ENCODE data around the gene SLCO1B1. TPM values are rescaled to one million over a fixed set of nuclear protein-coding genes. Genes with fewer than 3 reads are reported as not detected.

The SLCO1B1 gene
- polyA plus RNA-seq, 1 donor (not counting 4 experiments of a cell fraction or from before 2014, with no cell fraction given): not detected

- Histone ChIP-seq H3K9me1 (ENCODE audit: control insufficient read depth, extremely low read depth, insufficient read depth, low read length) (no peaks in the 10 kb centered on the region), H2AFZ (ENCODE audit: control insufficient read depth, low read length) (no peak overlapping the region), H3K27ac (ENCODE audit: control insufficient read depth, insufficient read depth, low read length) (no peak overlapping the region), H3K4me1 (ENCODE audit: control insufficient read depth, extremely low read depth, insufficient read depth, low read length) (no peaks in the 10 kb centered on the region), H3K4me2 (ENCODE audit: control insufficient read depth, extremely low read depth, insufficient read depth, low read depth, low read length) (no peak overlapping the region), H3K36me3 (ENCODE audit: control insufficient read depth in 2 of 2, extremely low read depth in 1 of 2, insufficient read depth in 2 of 2, low read length in 2 of 2) (no peaks in the 10 kb centered on the region), H3K27me3 (ENCODE audit: control insufficient read depth, extremely low read depth, insufficient read depth, low read length) (no peaks in the 10 kb centered on the region), H3K9ac (ENCODE audit: control insufficient read depth, extremely low read depth, insufficient read depth, low read length) (no peak overlapping the region), H3K9me3 (ENCODE audit: control insufficient read depth, low read depth, low read length) (no peaks in the 10 kb centered on the region), H3K4me3 (ENCODE audit: control insufficient read depth in 2 of 3, extremely low read depth in 1 of 3, insufficient read depth in 2 of 3, low read depth in 1 of 3, low read length in 3 of 3) (no peak overlapping the region), H4K20me1 (ENCODE audit: control insufficient read depth, extremely low read depth, insufficient read depth, low read length) (no peaks in the 10 kb centered on the region), H3K79me2 (ENCODE audit: control insufficient read depth, insufficient read depth, low read length) (no peaks in the 10 kb centered on the region)
- no peak for FAIRE-seq
- dilution Hi-C loops (cut with MboI; ENCODE audit: extremely low pct_ligation_motif_present, low sequenced_read_pairs): no loop called here
- TF ChIP-seq CTCF (optimal IDR thresholded peaks at IDR 0.05 in 1 of 3, IDR thresholded peaks at IDR 0.05 in 1 of 3, conservative IDR thresholded peaks at IDR 0.05 in 1 of 3; ENCODE audit: extremely low read depth in 1 of 3, insufficient read depth in 2 of 3, low read length in 3 of 3) (no peak), EZH2 (IDR thresholded peaks at IDR 0.05; ENCODE audit: low read length) (no peak)
- DNase-seq (ENCODE audit: low read depth, low spot score): no peak
Measured at GRCh38 chr12:21111732-21112131, 19.3 kb upstream of the SLCO1B1 start.

- H3K79me2 ChIP-seq (ENCODE audit: control insufficient read depth, insufficient read depth, low read length): no peaks in the 10 kb centered on the region
- no peak overlapping the region for H3K4me3 ChIP-seq (ENCODE audit: control insufficient read depth in 2 of 3, extremely low read depth in 1 of 3, insufficient read depth in 2 of 3, low read depth in 1 of 3, low read length in 3 of 3)
- TF ChIP-seq EZH2 (IDR thresholded peaks at IDR 0.05; ENCODE audit: low read length) (no peak), CTCF (optimal IDR thresholded peaks at IDR 0.05 in 1 of 3, IDR thresholded peaks at IDR 0.05 in 1 of 3, conservative IDR thresholded peaks at IDR 0.05 in 1 of 3; ENCODE audit: extremely low read depth in 1 of 3, insufficient read depth in 2 of 3, low read length in 3 of 3) (no peak)
- dilution Hi-C loops (cut with MboI; ENCODE audit: extremely low pct_ligation_motif_present, low sequenced_read_pairs): no loop called here
- H4K20me1 ChIP-seq (ENCODE audit: control insufficient read depth, extremely low read depth, insufficient read depth, low read length): no peaks in the 10 kb centered on the region
- no peak overlapping the region for H3K4me2 ChIP-seq (ENCODE audit: control insufficient read depth, extremely low read depth, insufficient read depth, low read depth, low read length)
- DNase-seq (ENCODE audit: low read depth, low spot score): no peak
- no peaks in the 10 kb centered on the region for H3K9me1 ChIP-seq (ENCODE audit: control insufficient read depth, extremely low read depth, insufficient read depth, low read length)
- no peaks in the 10 kb centered on the region for H3K27me3 ChIP-seq (ENCODE audit: control insufficient read depth, extremely low read depth, insufficient read depth, low read length)
- no peaks in the 10 kb centered on the region for H3K9me3 ChIP-seq (ENCODE audit: control insufficient read depth, low read depth, low read length)
- H3K36me3 ChIP-seq (ENCODE audit: control insufficient read depth in 2 of 2, extremely low read depth in 1 of 2, insufficient read depth in 2 of 2, low read length in 2 of 2): no peaks in the 10 kb centered on the region
- no peak overlapping the region for H3K9ac ChIP-seq (ENCODE audit: control insufficient read depth, extremely low read depth, insufficient read depth, low read length)
- no peak for FAIRE-seq
- H3K4me1 ChIP-seq (ENCODE audit: control insufficient read depth, extremely low read depth, insufficient read depth, low read length): no peaks in the 10 kb centered on the region
- H3K27ac ChIP-seq (ENCODE audit: control insufficient read depth, insufficient read depth, low read length): no peak overlapping the region
- H2AFZ ChIP-seq (ENCODE audit: control insufficient read depth, low read length): no peak overlapping the region
Measured at GRCh38 chr12:21113266-21113665, 17.7 kb upstream of the SLCO1B1 start.

All from keratinocyte (primary cell).